Measurements from ENCODE around the gene ARHGEF11.

Gene ARHGEF11

GRCh38 chr1:156935505-156936128, 109.9 kb downstream of the ARHGEF11 start:
- no peak for DNase-seq (ENCODE audit: low spot score)

GRCh38 chr1:156933136-156933535, 112.4 kb downstream of the ARHGEF11 start:
- no peak for DNase-seq (ENCODE audit: low spot score)
- TF ChIP-seq CTCF (IDR thresholded peaks at IDR 0.05; ENCODE audit: extremely low read depth, missing control alignments): no peak

More at GRCh38 chr1:156935505-156936128, 109.9 kb downstream of the ARHGEF11 start:
- no peak for TF ChIP-seq CTCF (IDR thresholded peaks at IDR 0.05; ENCODE audit: extremely low read depth, missing control alignments)

- no peak for DNase-seq (ENCODE audit: low spot score)
- TF ChIP-seq CTCF (IDR thresholded peaks at IDR 0.05; ENCODE audit: extremely low read depth, missing control alignments): no peak
Observed at GRCh38 chr1:156931974-156932710, 113.4 kb downstream of the ARHGEF11 start.

- TF ChIP-seq CTCF (IDR thresholded peaks at IDR 0.05; ENCODE audit: extremely low read depth, missing control alignments): no peak
- no peak for DNase-seq (ENCODE audit: low spot score)
Observed at GRCh38 chr1:156931211-156931952, 114.2 kb downstream of the ARHGEF11 start.

- TF ChIP-seq CTCF (IDR thresholded peaks at IDR 0.05; ENCODE audit: extremely low read depth, missing control alignments): no peak
- no peak for DNase-seq (ENCODE audit: low spot score)
Observed at GRCh38 chr1:156930483-156930882, 115.1 kb downstream of the ARHGEF11 start.

- no peak for DNase-seq (ENCODE audit: low spot score)
- no peak for TF ChIP-seq CTCF (IDR thresholded peaks at IDR 0.05; ENCODE audit: extremely low read depth, missing control alignments)
Observed at GRCh38 chr1:156929596-156930238, 115.8 kb downstream of the ARHGEF11 start.
